Keratinocyte (primary cell): Measurements from ENCODE around the gene DNMBP. TPM values are rescaled to one million over a fixed set of nuclear protein-coding genes. Genes with fewer than 3 reads are reported as not detected.
"Not testable (repeated sequence)": the region's sequence is repeated elsewhere in the genome, so short reads cannot be mapped to it uniquely, and the experiment has no call there.

Experiments
- DNase-seq: peaks from one replicate; pipeline ENCODE4 v3.0.0-alpha.2; 2011; ENCODE audit warnings: low read depth, missing footprints, low spot score
- FAIRE-seq: peaks from 2 replicates; lab custom pipeline; 2011; peaks lifted over from hg19 to GRCh38; lab: Jason Lieb, UNC
- H2AFZ ChIP-seq: 2 replicates; pipeline ENCODE4 v1.6.0; 2012; ENCODE audit warnings: low read length, control low read depth, inconsistent platforms; ENCODE audit not compliant: control insufficient read depth
- H3K27ac ChIP-seq: 2 replicates; pipeline ENCODE4 v1.5.1; 2011; ENCODE audit warnings: low read length; ENCODE audit not compliant: control insufficient read depth, insufficient read depth
- H3K27me3 ChIP-seq: 3 replicates; pipeline ENCODE4 v1.6.0; 2011; ENCODE audit warnings: low read length; ENCODE audit not compliant: control insufficient read depth, insufficient read depth; ENCODE audit errors: extremely low read depth
- H3K36me3 ChIP-seq, 2 experiments: 2 replicates in 1 of 2; 3 replicates in 1 of 2; pipeline ENCODE4 v1.5.1; 2011; ENCODE audit warnings: low read length in 2 of 2, mild to moderate bottlenecking in 1 of 2; ENCODE audit not compliant: control insufficient read depth in 2 of 2, insufficient read depth in 2 of 2; ENCODE audit errors: extremely low read depth in 1 of 2
- H3K4me1 ChIP-seq: 3 replicates; pipeline ENCODE4 v1.5.1; 2011; ENCODE audit warnings: low read length; ENCODE audit not compliant: control insufficient read depth, insufficient read depth; ENCODE audit errors: extremely low read depth
- H3K4me2 ChIP-seq: 3 replicates; pipeline ENCODE4 v1.6.0; 2011; ENCODE audit warnings: low read depth, low read length; ENCODE audit not compliant: control insufficient read depth, insufficient read depth; ENCODE audit errors: extremely low read depth
- H3K4me3 ChIP-seq, 3 experiments: fragments of 200-600 bp in 1 of 3; sonication (generic) in 1 of 3; 2 replicates in 2 of 3; 3 replicates in 1 of 3; pipeline ENCODE4 v1.5.1; 2011 to 2016; ENCODE audit warnings: low read length in 3 of 3, mild to moderate bottlenecking in 3 of 3, control low read depth in 2 of 3, inconsistent platforms in 1 of 3, low read depth in 1 of 3, mixed read lengths in 1 of 3, mixed run types in 1 of 3, moderate library complexity in 1 of 3; ENCODE audit not compliant: control insufficient read depth in 2 of 3, insufficient read depth in 2 of 3; ENCODE audit errors: extremely low read depth in 1 of 3
- H3K79me2 ChIP-seq: 2 replicates; pipeline ENCODE4 v1.6.0; 2012; ENCODE audit warnings: low read length; ENCODE audit not compliant: control insufficient read depth, insufficient read depth
- H3K9ac ChIP-seq: 3 replicates; pipeline ENCODE4 v1.6.0; 2011; ENCODE audit warnings: low read length; ENCODE audit not compliant: control insufficient read depth, insufficient read depth; ENCODE audit errors: extremely low read depth
- H3K9me1 ChIP-seq: 3 replicates; pipeline ENCODE4 v1.6.0; 2011; ENCODE audit warnings: low read length; ENCODE audit not compliant: control insufficient read depth, insufficient read depth; ENCODE audit errors: extremely low read depth
- H3K9me3 ChIP-seq: 2 replicates; pipeline ENCODE4 v1.5.1; 2012; ENCODE audit warnings: low read depth, low read length; ENCODE audit not compliant: control insufficient read depth
- H4K20me1 ChIP-seq: 3 replicates; pipeline ENCODE4 v1.6.0; 2011; ENCODE audit warnings: low read length; ENCODE audit not compliant: control insufficient read depth, insufficient read depth; ENCODE audit errors: extremely low read depth
- EZH2 ChIP-seq: IDR thresholded peaks from one replicate; pipeline ENCODE4 v1.6.1; 2012; ENCODE audit warnings: inconsistent platforms, mild to moderate bottlenecking, low read length, moderate library complexity
- dilution Hi-C: fragments of 300-500 bp; cut with MboI; formaldehyde crosslinking; loops from one replicate; pipeline ENCODE4 v1.7.0; 2020; ENCODE audit warnings: low sequenced_read_pairs; ENCODE audit not compliant: extremely low pct_ligation_motif_present
- polyA plus RNA-seq, 5 experiments: library from polyadenylated mRNA; depleted of rRNA in 3 of 5; stranded (reverse) in 3 of 5; stranded (forward) in 1 of 5; unstranded in 1 of 5; fragments of >200 nt; gene quantifications; 1 replicate in 1 of 5; 2 replicates in 3 of 5; 3 replicates in 1 of 5; pipeline versions ENCODE4 v1.2.1 to v1.2.3, GENCODE V29; 2011 to 2012; ENCODE audit warnings: missing spikeins in 2 of 5, low read depth in 1 of 5, low replicate concordance in 1 of 5
- TF ChIP-seq, protein P1 (sequence below), 3 experiments: IDR thresholded peaks in 1 of 3; conservative IDR thresholded peaks in 1 of 3; optimal IDR thresholded peaks in 1 of 3; 2 replicates in 2 of 3; 3 replicates in 1 of 3; pipeline versions ENCODE3 to v1.5.1; 2011; ENCODE audit warnings: low read length in 3 of 3, mild to moderate bottlenecking in 3 of 3, moderate library complexity in 2 of 3, control low read depth in 1 of 3, inconsistent platforms in 1 of 3; ENCODE audit not compliant: insufficient read depth in 2 of 3; ENCODE audit errors: extremely low read depth in 1 of 3

The DNMBP gene
- polyA plus RNA-seq, 1 donor (not counting 4 experiments of a cell fraction or from before 2014, with no cell fraction given): 15.8 TPM

DNA sequence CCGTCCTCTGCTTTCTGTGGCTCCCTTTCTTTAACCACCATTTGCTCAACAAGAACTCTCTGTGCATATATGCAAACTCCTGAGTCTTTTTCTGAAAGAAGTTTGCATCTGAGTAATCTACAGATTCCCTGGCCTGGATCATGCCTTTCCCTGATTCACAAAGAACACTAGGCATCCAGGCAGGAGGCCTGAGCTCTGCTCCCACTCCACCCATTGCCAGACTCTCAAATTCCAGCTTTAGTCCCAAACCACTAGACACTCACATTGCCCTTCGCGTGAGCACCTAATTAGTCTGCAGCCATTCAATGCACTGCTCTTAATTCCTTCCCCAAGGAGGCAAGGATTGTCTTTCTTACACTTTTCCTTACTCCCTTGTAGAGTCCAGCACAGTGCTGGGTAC is 166.4 kb downstream of the DNMBP start:
- Histone ChIP-seq H3K9ac (no peak overlapping the region), H3K4me2 (no peak overlapping the region), H4K20me1 (no peaks in the 10 kb centered on the region), H3K9me1 (no peaks in the 10 kb centered on the region), H3K36me3 (peaks cover 0 to 4% of the 10 kb centered on the region in 2 experiments), H3K9me3 (no peaks in the 10 kb centered on the region), H3K4me1 (peaks cover 5% of the 10 kb centered on the region), H3K27ac (no peak overlapping the region), H3K79me2 (no peaks in the 10 kb centered on the region), H3K27me3 (no peaks in the 10 kb centered on the region), H2AFZ (no peak overlapping the region), H3K4me3 (no peak overlapping the region)
- no peak for TF ChIP-seq EZH2
- TF ChIP-seq, protein P1, sequence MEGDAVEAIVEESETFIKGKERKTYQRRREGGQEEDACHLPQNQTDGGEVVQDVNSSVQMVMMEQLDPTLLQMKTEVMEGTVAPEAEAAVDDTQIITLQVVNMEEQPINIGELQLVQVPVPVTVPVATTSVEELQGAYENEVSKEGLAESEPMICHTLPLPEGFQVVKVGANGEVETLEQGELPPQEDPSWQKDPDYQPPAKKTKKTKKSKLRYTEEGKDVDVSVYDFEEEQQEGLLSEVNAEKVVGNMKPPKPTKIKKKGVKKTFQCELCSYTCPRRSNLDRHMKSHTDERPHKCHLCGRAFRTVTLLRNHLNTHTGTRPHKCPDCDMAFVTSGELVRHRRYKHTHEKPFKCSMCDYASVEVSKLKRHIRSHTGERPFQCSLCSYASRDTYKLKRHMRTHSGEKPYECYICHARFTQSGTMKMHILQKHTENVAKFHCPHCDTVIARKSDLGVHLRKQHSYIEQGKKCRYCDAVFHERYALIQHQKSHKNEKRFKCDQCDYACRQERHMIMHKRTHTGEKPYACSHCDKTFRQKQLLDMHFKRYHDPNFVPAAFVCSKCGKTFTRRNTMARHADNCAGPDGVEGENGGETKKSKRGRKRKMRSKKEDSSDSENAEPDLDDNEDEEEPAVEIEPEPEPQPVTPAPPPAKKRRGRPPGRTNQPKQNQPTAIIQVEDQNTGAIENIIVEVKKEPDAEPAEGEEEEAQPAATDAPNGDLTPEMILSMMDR (optimal IDR thresholded peaks at IDR 0.05 in 1 of 3, IDR thresholded peaks at IDR 0.05 in 1 of 3, conservative IDR thresholded peaks at IDR 0.05 in 1 of 3; ENCODE audit: extremely low read depth in 1 of 3, insufficient read depth in 2 of 3, low read length in 3 of 3): no peak
- dilution Hi-C loops: no loop called here
- DNase-seq (no peak), FAIRE-seq (no peak)

DNA sequence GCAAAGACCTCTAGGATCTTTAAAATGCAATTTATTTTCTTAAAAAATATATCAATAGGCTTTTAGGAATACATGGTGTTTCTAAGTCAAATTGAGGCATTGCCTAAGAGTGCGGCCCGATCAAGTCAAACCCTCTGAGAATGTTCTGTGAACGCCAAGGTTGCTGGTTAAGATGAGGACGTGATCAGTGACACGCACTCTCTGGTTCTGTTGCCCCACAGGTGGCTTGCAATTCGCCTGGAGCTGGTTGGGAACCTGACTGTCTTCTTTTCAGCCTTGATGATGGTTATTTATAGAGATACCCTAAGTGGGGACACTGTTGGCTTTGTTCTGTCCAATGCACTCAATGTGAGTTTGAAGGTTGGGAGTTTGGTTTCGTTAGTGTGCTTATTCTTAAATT is 168.0 kb downstream of the DNMBP start:
- H3K4me1 ChIP-seq: peaks cover 5% of the 10 kb centered on the region
- no peaks in the 10 kb centered on the region for H3K27me3 ChIP-seq
- no peaks in the 10 kb centered on the region for H3K9me1 ChIP-seq
- H2AFZ ChIP-seq: no peak overlapping the region
- no peak overlapping the region for H3K4me2 ChIP-seq
- DNase-seq: no peak
- H3K4me3 ChIP-seq: no peak overlapping the region
- no peak for TF ChIP-seq EZH2
- TF ChIP-seq, protein P1 (optimal IDR thresholded peaks at IDR 0.05 in 1 of 3, IDR thresholded peaks at IDR 0.05 in 1 of 3, conservative IDR thresholded peaks at IDR 0.05 in 1 of 3; ENCODE audit: extremely low read depth in 1 of 3, insufficient read depth in 2 of 3, low read length in 3 of 3): no peak
- no peak overlapping the region for H3K9ac ChIP-seq
- no peak overlapping the region for H3K27ac ChIP-seq
- H3K9me3 ChIP-seq: no peaks in the 10 kb centered on the region
- FAIRE-seq: no peak
- H3K79me2 ChIP-seq: no peaks in the 10 kb centered on the region
- peaks cover 0 to 1% of the 10 kb centered on the region in 2 experiments for H3K36me3 ChIP-seq
- no peaks in the 10 kb centered on the region for H4K20me1 ChIP-seq
- dilution Hi-C loops: no loop called here

DNA sequence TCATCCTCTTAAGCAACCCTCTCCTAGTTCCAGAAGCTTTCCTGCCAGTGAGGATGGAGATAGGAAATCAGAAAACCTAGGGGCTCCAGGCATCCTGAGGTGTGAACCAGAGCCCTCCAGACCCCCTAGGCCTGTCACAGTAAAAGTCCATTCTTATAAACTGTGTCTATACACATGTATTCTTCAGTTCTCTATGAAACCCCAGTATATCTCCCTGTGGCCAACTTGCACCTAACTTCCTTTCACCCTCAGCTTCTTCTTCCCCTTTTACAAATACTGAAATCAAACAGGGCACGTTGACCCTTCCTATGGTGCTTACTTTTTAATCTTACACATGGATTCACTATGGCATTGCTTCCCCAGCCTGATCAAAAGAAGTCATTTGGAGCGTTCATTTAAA is 168.9 kb downstream of the DNMBP start:
- H2AFZ ChIP-seq, H3K27me3 ChIP-seq, H3K27ac ChIP-seq, FAIRE-seq, DNase-seq, H3K4me2 ChIP-seq, H3K9me3 ChIP-seq, H3K79me2 ChIP-seq, H3K36me3 ChIP-seq, H3K4me1 ChIP-seq, H3K9ac ChIP-seq, H4K20me1 ChIP-seq, H3K9me1 ChIP-seq, H3K4me3 ChIP-seq, dilution Hi-C loops: not testable (repeated sequence)
